SH-SY5Y (cell line): ENCODE data around the gene EVX2.

Source experiments
- GATA2 ChIP-seq: IDR thresholded peaks from 2 replicates; pipeline ENCODE4 v1.6.1; 2011; ENCODE audit warnings: mild to moderate bottlenecking, low read depth, low read length
- GATA3 ChIP-seq: IDR thresholded peaks from 2 replicates; pipeline ENCODE4 v1.6.1; 2011; ENCODE audit warnings: low read depth, mild to moderate bottlenecking, low read length, moderate library complexity

- TF ChIP-seq GATA2 (no peak), GATA3 (no peak)
Measured at GRCh38 chr2:176110415-176111308, 26.9 kb upstream of the EVX2 start.
